ENCODE measurements around the gene PSG5. TPM values are rescaled to one million over a fixed set of nuclear protein-coding genes. Genes with fewer than 3 reads are reported as not detected.
"Not testable (repeated sequence)": the region's sequence is repeated elsewhere in the genome, so short reads cannot be mapped to it uniquely, and the experiment has no call there.

PSG5 gene
- total and polyA plus RNA-seq, 7 donors: not detected

- H3K9me3 ChIP-seq: no peaks in the 10 kb centered on the region
- 56 to 68% (median 59%) methylated on average over 4 of the region's 4 CpGs for WGBS, 3 donors
- no peaks in the 10 kb centered on the region for H3K27me3 ChIP-seq (ENCODE audit: insufficient read depth in 3 of 3, low read length in 2 of 3)
- ATAC-seq: no peak
- no peak for DNase-seq
- intact Hi-C loops (cut with DNase I): no loop called here
- no peaks in the 10 kb centered on the region for H3K36me3 ChIP-seq (ENCODE audit: insufficient read depth in 1 of 2, low read depth in 1 of 2)
- no peak for TF ChIP-seq CTCF (IDR thresholded peaks at IDR 0.05)
- no peak overlapping the region for H3K27ac ChIP-seq
- no peaks in the 10 kb centered on the region for H3K4me1 ChIP-seq
- no peak overlapping the region for H3K4me3 ChIP-seq
Measured at GRCh38 chr19:43152214-43152613, 34.1 kb downstream of the PSG5 start.

DNA sequence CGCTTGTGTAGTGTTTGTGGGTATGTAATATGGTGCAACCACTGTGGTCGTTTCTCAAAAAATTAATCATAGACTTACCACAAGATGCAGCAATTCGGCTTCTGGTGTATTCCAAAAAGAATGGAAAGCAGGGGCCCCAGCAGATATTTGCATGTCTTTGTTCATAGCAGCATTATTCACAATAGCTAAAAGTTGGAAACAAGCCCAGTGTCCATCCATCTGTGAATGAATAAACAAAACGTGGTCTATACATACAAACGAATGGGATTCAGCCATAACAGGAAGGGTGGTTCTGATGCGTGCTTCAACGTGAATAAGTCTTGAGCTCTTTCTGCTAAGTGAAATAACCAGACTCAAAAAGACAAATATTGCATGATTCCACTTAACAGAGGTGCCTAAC is 36.5 kb downstream of the PSG5 start:
- H3K27me3 ChIP-seq (ENCODE audit: insufficient read depth in 3 of 3, low read length in 2 of 3); ATAC-seq; intact Hi-C loops (cut with DNase I); H3K4me3 ChIP-seq; H3K27ac ChIP-seq; H3K36me3 ChIP-seq (ENCODE audit: insufficient read depth in 1 of 2, low read depth in 1 of 2); H3K4me1 ChIP-seq; DNase-seq; H3K9me3 ChIP-seq: not testable (repeated sequence)
- WGBS, 3 donors: 68 to 76% (median 74%) methylated on average over 7 of the region's 7 CpGs

DNA sequence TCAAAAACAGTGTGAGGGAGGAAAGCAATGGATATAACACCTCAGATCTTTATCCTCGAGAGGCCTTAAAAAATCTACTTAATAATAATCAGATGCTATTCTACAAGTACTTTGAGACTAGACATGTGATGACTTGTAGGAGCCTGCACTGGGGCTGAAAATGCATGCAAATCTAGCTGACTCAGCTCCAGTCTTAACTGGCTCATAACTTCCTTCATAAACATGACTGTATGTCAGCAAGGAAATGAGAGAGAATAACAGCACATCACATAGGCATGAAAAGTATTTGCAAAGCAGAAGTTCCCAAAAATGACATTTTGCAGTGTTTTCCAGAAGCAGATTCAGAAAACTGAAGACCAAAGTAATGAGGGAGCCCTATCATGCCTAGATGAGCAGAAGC is 38.1 kb downstream of the PSG5 start:
- TF ChIP-seq CTCF (IDR thresholded peaks at IDR 0.05): no peak
- no peak overlapping the region for H3K27ac ChIP-seq
- no peaks in the 10 kb centered on the region for H3K9me3 ChIP-seq
- ATAC-seq (no peak), DNase-seq (no peak)
- H3K36me3 ChIP-seq (ENCODE audit: insufficient read depth in 1 of 2, low read depth in 1 of 2): no peaks in the 10 kb centered on the region
- no peaks in the 10 kb centered on the region for H3K27me3 ChIP-seq (ENCODE audit: insufficient read depth in 3 of 3, low read length in 2 of 3)
- no peak overlapping the region for H3K4me3 ChIP-seq
- intact Hi-C loops (cut with DNase I): no loop called here
- WGBS, 3 donors: 57 to 64% (median 64%) methylated on average over 1 of the region's 1 CpG
- H3K4me1 ChIP-seq: no peaks in the 10 kb centered on the region

GRCh38 chr19:43141763-43142162 is 44.6 kb downstream of the PSG5 start:
- 54 to 79% (median 78%) methylated on average over 1 of the region's 1 CpG for WGBS, 3 donors
- H3K4me3 ChIP-seq; H3K36me3 ChIP-seq (ENCODE audit: insufficient read depth in 1 of 2, low read depth in 1 of 2); H3K27ac ChIP-seq; H3K4me1 ChIP-seq; DNase-seq; H3K27me3 ChIP-seq (ENCODE audit: insufficient read depth in 3 of 3, low read length in 2 of 3); ATAC-seq; H3K9me3 ChIP-seq; intact Hi-C loops (cut with DNase I): not testable (repeated sequence)

DNA sequence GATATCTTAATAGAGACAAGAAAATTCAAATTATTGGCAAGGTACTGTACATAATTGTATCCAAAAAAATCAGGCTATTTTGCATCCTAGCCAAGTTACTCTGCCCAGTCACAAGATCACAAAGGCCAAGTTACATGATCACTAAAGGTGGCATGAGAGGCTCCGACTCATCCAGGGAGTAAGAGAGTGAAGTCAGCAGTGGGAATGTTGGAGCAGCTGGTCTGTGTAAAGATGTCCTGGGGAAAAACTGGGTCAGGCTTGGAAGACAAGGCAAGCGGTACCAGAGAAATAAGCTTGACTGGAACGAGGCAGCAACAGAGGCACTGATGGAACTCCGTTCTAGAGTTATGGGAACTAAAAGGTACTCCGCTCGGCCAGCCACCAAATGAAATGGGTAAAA is 53.6 kb downstream of the PSG5 start:
- no peak overlapping the region for H3K4me3 ChIP-seq
- WGBS, 3 donors: 44 to 83% (median 67%) methylated on average over 6 of the region's 6 CpGs
- no peaks in the 10 kb centered on the region for H3K9me3 ChIP-seq
- H3K4me1 ChIP-seq: no peaks in the 10 kb centered on the region
- TF ChIP-seq CTCF (IDR thresholded peaks at IDR 0.05): no peak
- no peak overlapping the region for H3K27ac ChIP-seq
- intact Hi-C loops (cut with DNase I): no loop called here
- no peaks in the 10 kb centered on the region for H3K27me3 ChIP-seq (ENCODE audit: insufficient read depth in 3 of 3, low read length in 2 of 3)
- DNase-seq (no peak), ATAC-seq (no peak)
- H3K36me3 ChIP-seq (ENCODE audit: insufficient read depth in 1 of 2, low read depth in 1 of 2): no peaks in the 10 kb centered on the region

DNA sequence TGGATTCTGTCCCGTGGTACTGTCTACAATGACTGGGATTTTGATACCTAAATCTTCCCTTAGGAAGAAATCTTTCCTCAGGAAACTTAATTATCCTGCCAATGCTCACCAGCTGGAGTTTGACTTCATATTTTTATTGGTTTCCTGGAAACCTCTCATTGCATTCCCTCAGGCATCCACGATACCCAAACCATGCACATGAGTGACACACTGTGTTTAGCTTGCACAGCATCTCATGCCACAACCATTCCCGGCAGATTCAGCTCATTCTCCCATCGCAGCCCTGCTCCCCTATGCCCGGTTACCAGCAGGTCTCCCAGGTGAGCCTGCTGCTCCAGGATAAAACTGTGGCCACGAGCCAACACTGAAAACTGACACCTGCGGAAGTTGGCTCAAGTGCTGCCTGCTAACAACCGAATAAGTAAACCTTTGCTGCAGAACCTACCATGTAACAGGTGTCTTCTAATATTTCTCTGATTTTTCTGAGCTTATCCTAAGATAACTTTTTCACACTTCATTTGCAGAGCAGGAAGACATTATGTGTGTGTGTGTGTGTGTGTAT is 55.0 kb downstream of the PSG5 start:
- ATAC-seq; H3K27ac ChIP-seq; intact Hi-C loops (cut with DNase I); H3K27me3 ChIP-seq (ENCODE audit: insufficient read depth in 3 of 3, low read length in 2 of 3); H3K36me3 ChIP-seq (ENCODE audit: insufficient read depth in 1 of 2, low read depth in 1 of 2); H3K4me1 ChIP-seq; DNase-seq; H3K9me3 ChIP-seq; H3K4me3 ChIP-seq: not testable (repeated sequence)
- WGBS, 3 donors: 64 to 69% (median 65%) methylated on average over 8 of the region's 8 CpGs

DNA sequence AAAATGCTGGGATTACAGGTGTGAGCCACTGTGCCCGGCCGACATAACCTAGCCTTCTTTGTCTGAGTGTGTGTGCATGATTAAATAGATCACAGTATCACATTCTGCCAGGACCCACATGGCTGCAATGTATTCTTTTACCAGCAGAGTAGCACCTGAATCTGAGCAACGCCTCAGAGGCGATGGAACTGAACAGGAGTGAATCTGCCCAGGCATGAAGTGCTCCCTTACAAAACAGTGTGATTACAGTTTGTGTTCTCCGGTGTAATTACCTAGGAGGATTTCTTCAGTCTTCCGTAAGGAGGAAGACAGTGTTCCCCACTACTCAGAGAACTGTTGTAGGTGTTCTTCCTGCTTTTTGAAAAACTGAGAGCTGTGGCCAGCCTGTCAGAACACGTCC is 57.1 kb downstream of the PSG5 start:
- H3K36me3 ChIP-seq (ENCODE audit: insufficient read depth in 1 of 2, low read depth in 1 of 2); H3K4me3 ChIP-seq; intact Hi-C loops (cut with DNase I); DNase-seq; H3K4me1 ChIP-seq; H3K27ac ChIP-seq; H3K9me3 ChIP-seq; ATAC-seq; H3K27me3 ChIP-seq (ENCODE audit: insufficient read depth in 3 of 3, low read length in 2 of 3): not testable (repeated sequence)
- 76 to 86% (median 81%) methylated on average over 7 of the region's 7 CpGs for WGBS, 3 donors

DNA sequence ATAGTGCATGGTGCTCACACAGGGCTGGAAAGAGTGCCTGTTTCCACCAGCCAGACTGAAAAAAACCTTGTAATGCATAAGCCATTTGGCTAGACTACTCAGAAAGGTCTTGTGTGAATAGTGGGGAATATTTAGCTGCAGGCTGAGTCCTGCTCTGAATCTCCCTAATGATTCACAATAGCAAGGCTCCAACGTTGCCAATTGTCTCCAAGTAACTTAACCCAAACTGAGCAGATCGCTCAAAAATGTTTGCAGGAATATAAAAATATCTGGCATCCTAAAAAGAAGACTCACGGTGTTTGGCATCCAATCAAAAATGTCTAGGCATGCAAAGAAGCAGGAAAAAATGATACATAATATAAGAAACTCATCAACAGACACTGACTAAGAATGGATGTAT is 59.0 kb downstream of the PSG5 start:
- intact Hi-C loops (cut with DNase I); H3K4me1 ChIP-seq; H3K9me3 ChIP-seq; H3K36me3 ChIP-seq (ENCODE audit: insufficient read depth in 1 of 2, low read depth in 1 of 2); H3K4me3 ChIP-seq; DNase-seq; H3K27ac ChIP-seq; H3K27me3 ChIP-seq (ENCODE audit: insufficient read depth in 3 of 3, low read length in 2 of 3); ATAC-seq: not testable (repeated sequence)
- 24 to 49% (median 38%) methylated on average over 3 of the region's 3 CpGs for WGBS, 3 donors

All from psoas muscle (tissue), 8 donors.